PC-9 (cell line): ENCODE data around the gene SYNPO. TPM values are rescaled to one million over a fixed set of nuclear protein-coding genes. Genes with fewer than 3 reads are reported as not detected.

Experiments used
- BruUV-seq: library from RNA; stranded (reverse); fragments of 400-500 nt; replicated peaks from 2 replicates; lab custom pipeline; 2021; lab: Mats Ljungman, UMichigan
- CTCF ChIA-PET: fragments of 300-600 bp; sonication (Branson Sonifier 250); formaldehyde crosslinking; loops from one replicate; lab custom pipeline; 2022; ENCODE audit warnings: antibody characterized with exemption; lab: Charles Lee
- POLR2A ChIA-PET: fragments of 300-600 bp; sonication (Branson Sonifier 250); formaldehyde crosslinking; loops from one replicate; lab custom pipeline; 2022; ENCODE audit warnings: antibody characterized with exemption; ENCODE audit not compliant: unreplicated experiment; lab: Charles Lee
- DNase-seq, 2 experiments: peaks; one replicate each; pipeline versions ENCODE4 v3.0.0 to v3.0.0-alpha.2; 2015 to 2022; ENCODE audit warnings: mixed read lengths in 1 of 2
- H2AFZ ChIP-seq: fragments of 200-600 bp; sonication (generic); 2 replicates; pipeline ENCODE4 v1.8.1; 2017; ENCODE audit warnings: antibody characterized with exemption
- H3F3A ChIP-seq: fragments of 200-600 bp; sonication (generic); 2 replicates; pipeline ENCODE4 v1.8.1; 2017; ENCODE audit warnings: antibody characterized with exemption, mild to moderate bottlenecking, low read depth; ENCODE audit not compliant: insufficient read depth
- H3K27ac ChIP-seq: fragments of 200-600 bp; sonication (generic); 2 replicates; pipeline ENCODE4 v1.6.1; 2016; ENCODE audit warnings: mixed run types
- H3K27me3 ChIP-seq: fragments of 200-600 bp; sonication (generic); 2 replicates; pipeline ENCODE4 v1.6.1; 2016; ENCODE audit warnings: low read depth, mixed run types; ENCODE audit not compliant: insufficient read depth
- H3K36me3 ChIP-seq: fragments of 200-600 bp; sonication (generic); 2 replicates; pipeline ENCODE4 v1.6.1; 2016; ENCODE audit warnings: low read depth, mixed run types
- H3K4me1 ChIP-seq: fragments of 200-600 bp; sonication (generic); replicated peaks from 2 replicates; pipeline ENCODE4 v1.6.1; 2016; ENCODE audit warnings: mixed run types; ENCODE audit not compliant: insufficient read depth
- H3K4me2 ChIP-seq: fragments of 200-600 bp; sonication (generic); 2 replicates; pipeline ENCODE4 v1.6.1; 2017; ENCODE audit warnings: mixed run types
- H3K4me3 ChIP-seq: fragments of 200-600 bp; sonication (generic); 2 replicates; pipeline ENCODE4 v1.6.1; 2016; ENCODE audit warnings: mixed run types
- H3K79me2 ChIP-seq: fragments of 200-600 bp; sonication (generic); 2 replicates; pipeline ENCODE4 v1.6.1; 2017; ENCODE audit warnings: low read depth, mixed run types
- H3K9me2 ChIP-seq: fragments of 200-600 bp; sonication (generic); 2 replicates; pipeline ENCODE4 v1.8.1; 2017; ENCODE audit warnings: mild to moderate bottlenecking; ENCODE audit not compliant: insufficient read depth
- H3K9me3 ChIP-seq: fragments of 200-600 bp; sonication (generic); 2 replicates; pipeline ENCODE4 v1.8.1; 2016; ENCODE audit warnings: low read depth; ENCODE audit not compliant: insufficient read depth
- H4K20me1 ChIP-seq: fragments of 200-600 bp; sonication (generic); 2 replicates; pipeline ENCODE4 v1.8.1; 2017; ENCODE audit not compliant: insufficient read depth
- CTCF ChIP-seq: fragments of 200-600 bp; sonication (generic); conservative IDR thresholded peaks from 2 replicates; pipeline ENCODE4 v1.6.1; 2017; ENCODE audit warnings: mixed run types, antibody characterized with exemption, mild to moderate bottlenecking, moderate library complexity
- EZH2 ChIP-seq: fragments of 200-600 bp; sonication (generic); IDR thresholded peaks from 2 replicates; pipeline ENCODE4 v1.8.0; 2017; ENCODE audit warnings: antibody characterized with exemption, low read depth
- intact Hi-C: fragments of 100-400 bp; cut with micrococcal nuclease; formaldehyde crosslinking; loops from one replicate; pipeline ENCODE4 v1.10.0; 2022; ENCODE audit not compliant: unreplicated experiment
- total RNA-seq: library from RNA; stranded (reverse); gene quantifications from 2 replicates; pipeline ENCODE4 v1.2.3, GENCODE V29; 2021

The SYNPO gene
- total RNA-seq, 1 experiment from 2014 or later = 2.0 TPM

GRCh38 chr5:150618588-150619281, 21.7 kb upstream of the SYNPO start:
- Histone ChIP-seq H3K27ac (no peak overlapping the region), H3F3A (peaks cover 28% of the 10 kb centered on the region; the same call in 1 of the 2 replicates), H3K27me3 (peaks cover 32% of the 10 kb centered on the region), H3K36me3 (no peaks in the 10 kb centered on the region), H3K9me2 (no peaks in the 10 kb centered on the region), H3K4me1 (peaks cover 40% of the 10 kb centered on the region), H3K79me2 (no peaks in the 10 kb centered on the region), H3K4me2 (no peak overlapping the region), H3K4me3 (no peak overlapping the region), H4K20me1 (0 out of 2 replicates have a peak, but pooled peaks cover 4% of the 10 kb centered on the region), H3K9me3 (no peaks in the 10 kb centered on the region), H2AFZ (no peak overlapping the region)
- POLR2A ChIA-PET = no interaction called here
- CTCF ChIA-PET = no interaction called here
- DNase-seq = no peak
- intact Hi-C loops = loop anchor here (5.0 kb wide), 1 partner anchor 34 kb away; no protein-coding TSS in a partner anchor
- BruUV-seq = no TSS peak
- TF ChIP-seq CTCF (no peak), EZH2 (no peak)

GRCh38 chr5:150619359-150620230, 20.9 kb upstream of the SYNPO start:
- Histone ChIP-seq H3K4me2 (no peak overlapping the region), H3F3A (peaks cover 28% of the 10 kb centered on the region; the same call in 1 of the 2 replicates), H3K4me1 (peaks cover 33% of the 10 kb centered on the region), H3K9me3 (no peaks in the 10 kb centered on the region), H3K79me2 (no peaks in the 10 kb centered on the region), H3K4me3 (no peak overlapping the region), H4K20me1 (0 out of 2 replicates have a peak, but pooled peaks cover 4% of the 10 kb centered on the region), H3K36me3 (no peaks in the 10 kb centered on the region), H3K27me3 (peaks cover 33% of the 10 kb centered on the region), H3K27ac (no peak overlapping the region), H2AFZ (no peak overlapping the region), H3K9me2 (no peaks in the 10 kb centered on the region)
- ChIA-PET CTCF (no interaction called here), POLR2A (no interaction called here)
- intact Hi-C loops = loop anchor here (5.0 kb wide), 1 partner anchor 33 kb away; no protein-coding TSS in a partner anchor
- TF ChIP-seq EZH2 = no peak
- no peak for TF ChIP-seq CTCF
- no peak for DNase-seq
- no TSS peak for BruUV-seq

GRCh38 chr5:150621301-150621700, 19.2 kb upstream of the SYNPO start:
- TF ChIP-seq CTCF (no peak), EZH2 (no peak)
- no TSS peak for BruUV-seq
- POLR2A ChIA-PET = interaction anchor here (0.6 kb wide), 1 partner anchor 37 kb away, joined by 10 read pairs; no protein-coding TSS in a partner anchor

More at GRCh38 chr5:150621301-150621700, 19.2 kb upstream of the SYNPO start:
- Histone ChIP-seq H4K20me1 (0 out of 2 replicates have a peak, but pooled peaks cover 4% of the 10 kb centered on the region), H3K36me3 (no peaks in the 10 kb centered on the region), H3F3A (peaks cover 18% of the 10 kb centered on the region; the same call in 1 of the 2 replicates), H3K4me1 (peaks cover 16% of the 10 kb centered on the region), H3K27me3 (peaks cover 41% of the 10 kb centered on the region), H3K9me2 (no peaks in the 10 kb centered on the region), H3K9me3 (no peaks in the 10 kb centered on the region), H3K27ac (no peak overlapping the region), H3K4me2 (no peak overlapping the region), H3K79me2 (no peaks in the 10 kb centered on the region), H3K4me3 (no peak overlapping the region), H2AFZ (no peak overlapping the region)
- intact Hi-C loops = no loop called here
- no peak for DNase-seq
- CTCF ChIA-PET = no interaction called here
